ENCODE results near the gene FOXO1. TPM values are rescaled to one million over a fixed set of nuclear protein-coding genes. Genes with fewer than 3 reads are reported as not detected.

Gene FOXO1
- total and polyA plus RNA-seq, 2 of the 13 experiments (the other 11 are each of a cell fraction or from before 2014, with no cell fraction given): 8.1 to 13.1 TPM

- TF ChIP-seq ZNF512B (CRISPR knock-in tag; IDR thresholded peaks at IDR 0.05; ENCODE audit: borderline replicate concordance) (no peak), GPBP1L1 (CRISPR knock-in tag; IDR thresholded peaks at IDR 0.05) (no peak), MLX (CRISPR knock-in tag; IDR thresholded peaks at IDR 0.05) (no peak), SMC3 (IDR thresholded peaks at IDR 0.05; ENCODE audit: low read length) (no peak; the same call in 1 of the 2 replicates), NFKBIZ (CRISPR knock-in tag; IDR thresholded peaks at IDR 0.05) (no peak), RFXANK (CRISPR knock-in tag; IDR thresholded peaks at IDR 0.05) (no peak), ZNF691 (CRISPR knock-in tag; IDR thresholded peaks at IDR 0.05; ENCODE audit: borderline replicate concordance, low read depth) (no peak), AGO1 (IDR thresholded peaks at IDR 0.05; ENCODE audit: low read depth, low read length, poor library complexity, severe bottlenecking) (no peak), RBAK (CRISPR knock-in tag; IDR thresholded peaks at IDR 0.05) (no peak), RNF219 (CRISPR knock-in tag; IDR thresholded peaks at IDR 0.05) (no peak), ZNF646 (CRISPR knock-in tag; IDR thresholded peaks at IDR 0.05) (no peak), ZNF282 (IDR thresholded peaks at IDR 0.05; ENCODE audit: partially characterized antibody) (no peak), KLF6 (CRISPR knock-in tag; IDR thresholded peaks at IDR 0.05) (no peak), KDM4B (CRISPR knock-in tag; IDR thresholded peaks at IDR 0.05) (no peak), ZNF644 (CRISPR knock-in tag; IDR thresholded peaks at IDR 0.05; ENCODE audit: low read depth) (peak; percentile 68)
Measured at GRCh38 chr13:40540328-40541044, 126.0 kb downstream of the FOXO1 start (continued).
